Activated naive CD8-positive, alpha-beta T cell treated with anti-CD3 and anti-CD28 coated beads, Interleukin-2, amount 10 ng/mL, durations not matched to agents 7 days and 5 days (primary cell): ENCODE data around the gene ARAP3. TPM values are rescaled to one million over a fixed set of nuclear protein-coding genes. Genes with fewer than 3 reads are reported as not detected.
"Not testable (repeated sequence)": the region's sequence is repeated elsewhere in the genome, so short reads cannot be mapped to it uniquely, and the experiment has no call there.

Source experiments
- ATAC-seq: fragments of 150-1000 bp; cut with Tn5 transposase; one replicate; pipeline ENCODE4 v1.10.0; 2021; ENCODE audit warnings: low read depth, moderate library complexity
- POLR2A ChIA-PET: fragments of 350-600 bp; sonication (Branson Sonifier 250); formaldehyde crosslinking; loops from one replicate; lab custom pipeline; 2021; ENCODE audit warnings: antibody characterized with exemption; lab: Charles Lee
- DNase-seq: peaks from one replicate; pipeline ENCODE4 v3.0.0; 2021
- H3K27ac Mint-ChIP-seq: one replicate; pipeline ENCODE4 v1.8.0; 2022; ENCODE audit warnings: mild to moderate bottlenecking, mixed read lengths
- H3K27me3 Mint-ChIP-seq: one replicate; pipeline ENCODE4 v1.8.0; 2022; ENCODE audit warnings: mild to moderate bottlenecking, moderate library complexity, mixed read lengths
- H3K36me3 Mint-ChIP-seq: one replicate; pipeline ENCODE4 v1.8.0; 2021; ENCODE audit warnings: mild to moderate bottlenecking, mixed read lengths
- H3K4me1 Mint-ChIP-seq: one replicate; pipeline ENCODE4 v1.8.0; 2021; ENCODE audit warnings: mixed read lengths
- H3K4me3 Mint-ChIP-seq: one replicate; pipeline ENCODE4 v1.8.0; 2022; ENCODE audit warnings: mild to moderate bottlenecking, moderate library complexity, mixed read lengths
- H3K9me3 Mint-ChIP-seq: one replicate; pipeline ENCODE4 v1.8.0; 2021; ENCODE audit warnings: mixed read lengths
- total RNA-seq, 2 experiments: library from RNA; stranded (reverse); gene quantifications; one replicate each; pipeline ENCODE4 v1.2.3, GENCODE V29; 2021

Gene ARAP3
- total RNA-seq, 2 experiments from 2014 or later, result 17.0 to 17.9 TPM

DNA sequence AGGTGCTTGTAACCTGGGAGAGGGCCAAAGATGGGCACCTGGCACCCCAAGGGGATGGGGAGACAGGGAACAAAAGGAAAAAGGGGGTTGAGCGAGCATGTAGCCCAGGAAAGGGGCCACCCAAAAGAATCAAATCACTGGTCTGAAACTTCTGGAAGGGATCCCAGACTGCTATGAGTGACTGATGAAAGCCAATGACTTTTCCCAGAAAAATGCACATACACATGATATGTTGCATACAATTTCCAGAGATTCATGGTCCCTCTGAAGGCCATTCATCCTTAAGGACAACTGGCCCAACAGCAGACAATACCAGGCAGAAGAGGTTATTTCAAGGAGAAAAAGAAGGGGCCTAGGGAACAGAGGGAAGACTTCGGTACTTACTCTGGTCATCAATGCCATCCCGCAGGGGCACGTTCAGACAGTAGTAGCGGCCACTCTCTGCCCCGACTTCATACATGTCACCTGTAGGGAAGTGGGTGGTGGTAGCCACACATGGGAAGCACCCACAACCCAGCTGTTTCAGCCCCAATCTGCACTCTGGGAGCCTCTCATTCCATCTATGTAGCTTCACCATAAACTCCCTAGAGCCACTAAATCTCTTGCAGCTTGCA lies 53.7 kb downstream of the ARAP3 start:
- no peak overlapping the region for H3K27ac Mint-ChIP-seq
- peaks cover 19% of the 10 kb centered on the region for H3K4me1 Mint-ChIP-seq
- H3K36me3 Mint-ChIP-seq, result peaks cover 32% of the 10 kb centered on the region
- POLR2A ChIA-PET, result interaction anchor here (1.0 kb wide), 1 partner anchor 9 kb away, joined by 5 read pairs; the partner anchor contains the start of gene RELL2
- ATAC-seq, result no peak
- no peaks in the 10 kb centered on the region for H3K27me3 Mint-ChIP-seq
- H3K9me3 Mint-ChIP-seq, result no peaks in the 10 kb centered on the region
- H3K4me3 Mint-ChIP-seq, result no peak overlapping the region
- no peak for DNase-seq

DNA sequence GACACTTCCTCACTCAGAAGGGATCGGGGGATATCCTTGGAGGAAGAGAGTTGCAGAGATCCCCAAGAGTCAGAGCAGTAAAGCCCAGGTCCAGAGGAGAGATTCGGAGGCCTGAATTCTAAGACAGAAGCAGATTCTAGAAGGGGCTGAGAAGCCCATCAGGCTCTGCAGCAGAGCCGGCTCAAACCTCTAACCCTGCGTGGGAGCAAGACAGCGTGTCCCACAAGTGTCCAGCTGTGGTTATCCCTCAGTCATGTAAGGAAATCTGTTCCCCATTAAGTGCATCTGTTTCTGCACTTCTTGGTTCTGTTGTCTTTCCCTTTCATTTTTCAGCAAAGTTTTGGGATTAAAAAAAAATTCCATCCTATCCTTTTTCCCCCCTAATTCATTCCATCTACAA lies 58.4 kb downstream of the ARAP3 start:
- H3K4me3 Mint-ChIP-seq, result peak overlapping the region; percentile 54
- no peak for ATAC-seq
- POLR2A ChIA-PET, result interaction anchor here (1.2 to 3.6 kb wide), 4 partner anchors 9 to 32 kb away, joined by 3 to 41 read pairs (median 6); partner anchors contain the start of genes HDAC3 and RELL2
- peak overlapping the region; percentile 83 for H3K27ac Mint-ChIP-seq
- H3K9me3 Mint-ChIP-seq, result no peaks in the 10 kb centered on the region
- DNase-seq, result no peak
- H3K36me3 Mint-ChIP-seq, result peaks cover 28% of the 10 kb centered on the region
- peaks cover 28% of the 10 kb centered on the region for H3K4me1 Mint-ChIP-seq
- H3K27me3 Mint-ChIP-seq, result no peaks in the 10 kb centered on the region

DNA sequence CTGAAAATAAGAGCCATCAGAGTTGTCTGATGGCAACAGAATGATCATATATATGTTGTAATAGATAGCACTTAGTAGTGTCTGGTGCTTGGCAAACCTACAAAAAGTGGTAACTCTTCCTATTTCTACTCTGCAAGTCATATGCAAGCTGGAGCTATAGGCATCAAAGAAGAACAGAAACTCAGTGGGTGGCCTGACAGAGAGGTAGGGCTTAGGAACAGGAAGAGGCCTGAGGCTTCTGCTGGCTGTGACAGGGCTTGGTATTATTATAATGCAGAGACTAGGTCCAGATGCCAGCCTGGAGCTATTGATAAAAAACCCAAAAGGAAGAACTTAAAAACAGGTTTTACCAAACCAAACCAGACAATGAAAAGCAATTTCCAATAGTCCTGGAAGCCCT lies 58.8 kb downstream of the ARAP3 start:
- H3K36me3 Mint-ChIP-seq, result peaks cover 26% of the 10 kb centered on the region
- POLR2A ChIA-PET, result interaction anchor here (0.7 to 3.6 kb wide), 4 partner anchors 10 to 31 kb away, joined by 3 to 41 read pairs (median 6); partner anchors contain the start of genes HDAC3 and RELL2
- peak overlapping the region; percentile 54 for H3K4me3 Mint-ChIP-seq
- no peak for DNase-seq
- peaks cover 27% of the 10 kb centered on the region for H3K4me1 Mint-ChIP-seq
- peak overlapping the region; percentile 83 for H3K27ac Mint-ChIP-seq
- ATAC-seq, result peak; percentile 69
- no peaks in the 10 kb centered on the region for H3K27me3 Mint-ChIP-seq
- H3K9me3 Mint-ChIP-seq, result no peaks in the 10 kb centered on the region

DNA sequence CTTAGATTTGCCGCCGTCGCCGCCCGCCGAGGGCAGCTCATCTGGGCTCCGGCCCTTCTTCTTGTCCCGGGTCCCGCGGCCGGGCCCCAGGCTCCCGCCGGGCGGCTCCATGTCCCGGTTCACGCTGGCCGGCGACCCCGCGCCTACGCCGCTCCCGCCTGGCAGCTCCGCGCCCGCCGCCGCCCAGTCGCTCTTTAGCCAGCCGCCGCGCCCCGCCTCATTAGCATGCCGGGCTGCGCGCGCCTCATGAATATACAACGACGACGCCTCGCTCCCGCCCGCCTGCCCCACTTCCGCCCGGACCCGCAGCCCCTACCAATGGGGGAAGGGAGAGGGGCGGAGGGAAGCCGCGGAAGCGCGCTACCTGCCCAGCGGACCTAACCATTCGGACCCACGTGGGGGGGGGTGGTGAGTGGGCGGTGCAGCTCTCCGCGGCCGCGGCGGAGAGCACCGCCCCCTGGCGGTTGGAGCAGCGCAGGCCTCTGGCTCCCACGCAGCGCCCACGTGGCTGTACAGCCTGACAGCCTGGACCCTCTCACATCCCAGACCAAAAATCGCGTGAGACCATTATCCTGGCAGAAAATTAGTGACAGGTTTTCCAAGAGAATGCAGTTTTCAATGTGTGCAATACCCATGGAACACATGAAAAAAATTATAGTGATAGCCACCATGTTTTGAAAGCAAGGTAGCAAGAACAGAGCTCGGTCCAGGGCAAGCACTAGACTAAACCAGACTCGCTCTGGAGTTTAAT lies 63.1 kb downstream of the ARAP3 start, which contains the start of gene DIAPH1:
Gene DIAPH1 (minus strand): TSS at position 197 of the 751 bp plus-strand sequence. CDS start 86 bp downstream, at position 111.
- H3K4me3 Mint-ChIP-seq, result peak within 1 kb of the TSS; percentile 88
- peak; percentile 82 for ATAC-seq

DNA sequence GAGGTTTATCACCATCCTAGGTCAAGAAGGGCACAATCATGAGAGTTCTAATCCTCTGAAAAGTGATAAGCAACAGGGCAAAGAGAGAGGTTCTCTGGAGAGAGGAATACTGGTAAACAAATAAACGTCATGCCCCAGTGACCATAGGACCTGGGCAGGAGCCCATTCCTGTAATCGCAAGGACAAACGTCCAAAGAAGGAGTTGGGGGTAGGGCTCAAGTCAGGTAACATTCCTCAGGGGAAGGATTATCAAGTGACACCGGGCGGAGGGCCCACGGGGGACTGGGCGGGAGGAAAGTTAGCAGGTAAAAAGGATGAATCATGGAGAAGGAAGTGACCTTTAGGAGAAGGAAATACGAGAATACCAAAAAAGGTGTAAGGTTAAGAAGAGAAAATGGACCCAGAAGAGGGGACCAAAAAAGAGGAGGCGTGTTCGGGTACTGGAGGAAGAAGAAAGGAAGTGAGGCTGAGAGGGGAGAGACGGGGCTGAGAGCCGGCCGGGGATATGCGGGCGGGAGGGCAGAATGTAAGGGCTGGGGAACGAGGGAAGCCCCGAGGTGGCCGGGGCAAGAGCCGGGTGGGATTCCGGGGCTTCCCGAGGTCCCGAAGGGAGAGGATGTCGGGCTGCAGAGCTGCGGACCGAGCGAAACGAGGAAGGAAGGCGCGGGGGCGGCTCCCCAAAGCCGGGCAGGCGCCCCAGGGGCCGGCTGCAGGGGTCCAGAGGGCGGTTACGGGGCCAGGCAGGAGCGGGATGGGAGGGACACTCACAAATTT lies 63.8 kb downstream of the ARAP3 start:
- H3K27me3 Mint-ChIP-seq, result no peaks in the 10 kb centered on the region
- no peaks in the 10 kb centered on the region for H3K9me3 Mint-ChIP-seq
- H3K27ac Mint-ChIP-seq, result peak overlapping the region; percentile 85
- H3K4me3 Mint-ChIP-seq, result peak overlapping the region; percentile 88
- POLR2A ChIA-PET, result interaction anchor here (0.8 to 5.5 kb wide), 9 partner anchors 13 to 352 kb away, joined by 3 to 87 read pairs (median 14); partner anchors contain the start of genes FCHSD1, HDAC3 and RELL2
- H3K36me3 Mint-ChIP-seq, result peaks cover 27% of the 10 kb centered on the region
- ATAC-seq (peak; percentile 26), DNase-seq (no peak)
- peaks cover 44% of the 10 kb centered on the region for H3K4me1 Mint-ChIP-seq

More for the DNA sequence above, 63.1 kb downstream of the ARAP3 start, which contains the start of gene DIAPH1:
- Mint-ChIP-seq H3K27me3 (no peaks in the 10 kb centered on the region), H3K4me1 (peaks cover 44% of the 10 kb centered on the region), H3K9me3 (no peaks in the 10 kb centered on the region), H3K27ac (peak within 1 kb of the TSS; percentile 85), H3K36me3 (peaks cover 27% of the 10 kb centered on the region)
- peak; percentile 97 for DNase-seq
- POLR2A ChIA-PET, result interaction anchor here (0.8 to 5.5 kb wide), 9 partner anchors 13 to 351 kb away, joined by 3 to 87 read pairs (median 14); partner anchors contain the start of genes FCHSD1, HDAC3 and RELL2

DNA sequence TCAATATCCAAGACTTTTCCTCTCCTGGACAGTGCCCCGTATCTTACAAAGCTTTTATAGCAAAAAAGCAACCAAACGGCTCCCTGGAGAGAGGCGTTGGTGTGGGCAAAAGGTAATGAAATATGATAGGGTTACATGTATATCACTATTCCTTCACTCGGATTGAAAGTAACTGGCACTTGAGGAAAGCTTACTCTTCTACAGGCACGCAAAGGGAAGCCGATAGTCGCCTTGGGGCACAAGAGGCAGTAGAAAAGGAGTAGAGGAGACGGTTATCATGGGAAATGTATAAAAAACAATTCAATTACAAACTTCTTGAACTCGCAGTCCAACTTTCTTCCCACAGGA lies 64.4 kb downstream of the ARAP3 start:
- Mint-ChIP-seq H3K36me3 (peaks cover 29% of the 10 kb centered on the region), H3K4me1 (peaks cover 44% of the 10 kb centered on the region), H3K4me3 (peak overlapping the region; percentile 88)

DNA sequence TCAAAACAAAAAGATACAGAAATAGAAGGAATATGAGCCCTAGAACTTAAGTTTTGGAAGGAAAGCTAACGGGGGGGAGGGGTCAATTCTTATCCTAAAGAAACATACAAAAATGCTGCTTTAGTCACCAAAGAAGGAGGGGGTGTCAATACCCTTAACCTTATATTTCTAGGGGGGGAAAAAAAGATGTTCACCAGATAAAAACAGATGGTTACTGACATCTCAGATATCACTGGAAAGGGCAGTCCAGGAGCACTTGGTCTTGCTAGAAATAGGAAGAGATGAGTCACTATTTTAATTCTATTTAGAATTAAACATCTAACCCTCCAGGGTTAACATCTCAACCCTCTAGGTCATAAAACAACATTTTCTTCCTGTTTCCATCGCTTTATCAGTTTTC lies 64.9 kb downstream of the ARAP3 start:
- no peaks in the 10 kb centered on the region for H3K27me3 Mint-ChIP-seq
- no peaks in the 10 kb centered on the region for H3K9me3 Mint-ChIP-seq
- peaks cover 46% of the 10 kb centered on the region for H3K4me1 Mint-ChIP-seq
- DNase-seq (no peak), ATAC-seq (no peak)
- POLR2A ChIA-PET, result interaction anchor here (3.3 to 5.5 kb wide), 5 partner anchors 12 to 35 kb away, joined by 14 to 87 read pairs (median 80); partner anchors contain the start of genes FCHSD1, HDAC3 and RELL2
- peak overlapping the region; percentile 85 for H3K27ac Mint-ChIP-seq
- H3K4me3 Mint-ChIP-seq, result peak overlapping the region; percentile 88
- H3K36me3 Mint-ChIP-seq, result peaks cover 29% of the 10 kb centered on the region

More for the DNA sequence above, 64.4 kb downstream of the ARAP3 start:
- ATAC-seq (no peak), DNase-seq (no peak)
- POLR2A ChIA-PET, result interaction anchor here (1.3 to 5.5 kb wide), 6 partner anchors 12 to 352 kb away, joined by 3 to 87 read pairs (median 62); partner anchors contain the start of genes FCHSD1, HDAC3 and RELL2
- Mint-ChIP-seq H3K27ac (peak overlapping the region; percentile 85), H3K9me3 (no peaks in the 10 kb centered on the region), H3K27me3 (no peaks in the 10 kb centered on the region)

DNA sequence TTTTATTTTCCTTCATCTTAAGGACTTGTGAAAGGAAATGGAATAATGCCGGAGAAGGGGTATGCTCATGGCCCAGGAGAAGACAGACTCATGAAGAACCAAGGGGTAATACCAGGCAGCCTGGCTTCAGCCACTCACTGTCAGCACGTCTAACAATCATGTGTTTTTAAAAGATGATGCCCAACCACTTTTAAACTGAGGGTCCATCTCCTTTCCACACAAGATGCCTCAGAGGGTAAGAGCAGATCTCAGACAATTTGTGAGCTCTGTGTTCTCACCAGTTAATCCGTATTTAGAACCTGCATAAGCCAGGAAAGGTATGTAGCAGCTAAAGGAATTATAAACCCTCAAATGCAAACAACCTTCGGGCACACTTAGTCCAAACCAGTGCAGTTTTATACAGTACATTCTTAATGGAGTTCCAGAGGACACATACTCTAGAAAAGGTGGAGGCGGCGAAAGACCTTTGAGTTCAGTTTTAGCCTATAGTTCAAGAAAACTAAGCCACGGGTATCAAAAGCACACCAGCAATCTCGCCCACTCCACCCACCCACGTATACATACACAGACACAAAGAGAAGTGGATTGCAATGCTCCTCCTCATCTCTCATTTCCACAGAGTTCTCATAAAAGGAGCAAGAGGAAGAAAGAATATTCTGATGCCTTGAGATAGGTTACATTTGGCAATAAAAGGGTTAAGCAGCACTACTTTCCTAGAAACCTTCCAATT lies 65.9 kb downstream of the ARAP3 start:
- POLR2A ChIA-PET, result interaction anchor here (1.9 to 5.5 kb wide), 5 partner anchors 11 to 24 kb away, joined by 9 to 87 read pairs (median 80); partner anchors contain the start of genes HDAC3 and RELL2
- Mint-ChIP-seq H3K36me3 (peaks cover 28% of the 10 kb centered on the region), H3K27ac (peak overlapping the region; percentile 54), H3K27me3 (no peaks in the 10 kb centered on the region), H3K4me3 (peak overlapping the region; percentile 88), H3K4me1 (peaks cover 48% of the 10 kb centered on the region), H3K9me3 (no peaks in the 10 kb centered on the region)
- no peak for DNase-seq
- no peak for ATAC-seq

DNA sequence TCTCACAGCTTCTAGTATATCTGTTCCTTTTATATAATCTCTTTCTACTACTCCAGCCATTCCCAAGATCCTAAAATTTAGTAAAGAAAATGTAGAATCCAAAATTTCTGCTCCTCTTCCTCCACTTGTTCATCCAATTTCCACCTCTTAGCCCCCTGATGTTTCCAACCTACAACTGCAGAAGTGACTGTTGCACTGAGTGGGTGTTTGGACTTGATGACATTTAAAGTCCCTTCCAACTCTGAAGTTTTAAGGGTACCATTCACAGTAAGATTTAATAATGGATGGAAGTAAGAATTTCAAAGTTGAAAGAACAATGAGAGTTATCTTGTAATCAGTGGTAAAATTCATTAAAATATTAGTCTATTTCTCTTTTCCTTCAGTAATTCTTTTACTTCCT lies 68.7 kb downstream of the ARAP3 start:
- Mint-ChIP-seq H3K4me3 (peak overlapping the region; percentile 17), H3K36me3 (peaks cover 40% of the 10 kb centered on the region), H3K9me3 (no peaks in the 10 kb centered on the region), H3K27me3 (no peaks in the 10 kb centered on the region), H3K4me1 (peaks cover 58% of the 10 kb centered on the region), H3K27ac (no peak overlapping the region)
- DNase-seq (no peak), ATAC-seq (no peak)
- POLR2A ChIA-PET, result interaction anchor here (1.1 kb wide), 1 partner anchor 11 kb away, joined by 3 read pairs; no protein-coding TSS in a partner anchor

DNA sequence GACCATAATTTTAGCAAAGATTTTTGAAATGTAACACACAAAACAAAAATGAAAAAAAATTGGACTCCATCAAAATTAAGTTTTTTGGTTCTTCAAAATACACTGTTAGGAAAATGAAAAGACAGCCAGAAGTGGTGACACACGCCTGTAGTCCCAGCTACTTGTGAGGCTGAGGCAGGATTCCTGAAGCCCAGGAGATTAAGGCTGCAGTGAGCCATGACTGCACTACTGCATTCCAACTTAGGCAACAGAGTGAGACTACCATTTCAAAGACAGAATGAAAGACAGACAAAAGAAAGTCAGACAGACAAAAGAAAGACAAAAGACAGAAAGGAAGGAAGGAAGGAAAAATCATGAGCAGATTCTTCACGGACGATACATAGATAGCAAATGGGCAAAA lies 70.7 kb downstream of the ARAP3 start:
- POLR2A ChIA-PET, result no interaction called here
- Mint-ChIP-seq H3K27me3 (no peaks in the 10 kb centered on the region), H3K4me1 (peaks cover 64% of the 10 kb centered on the region), H3K27ac (peak overlapping the region; percentile 65), H3K36me3 (peaks cover 45% of the 10 kb centered on the region), H3K9me3 (no peaks in the 10 kb centered on the region), H3K4me3 (peak overlapping the region; percentile 38)
- ATAC-seq (no peak), DNase-seq (no peak)

DNA sequence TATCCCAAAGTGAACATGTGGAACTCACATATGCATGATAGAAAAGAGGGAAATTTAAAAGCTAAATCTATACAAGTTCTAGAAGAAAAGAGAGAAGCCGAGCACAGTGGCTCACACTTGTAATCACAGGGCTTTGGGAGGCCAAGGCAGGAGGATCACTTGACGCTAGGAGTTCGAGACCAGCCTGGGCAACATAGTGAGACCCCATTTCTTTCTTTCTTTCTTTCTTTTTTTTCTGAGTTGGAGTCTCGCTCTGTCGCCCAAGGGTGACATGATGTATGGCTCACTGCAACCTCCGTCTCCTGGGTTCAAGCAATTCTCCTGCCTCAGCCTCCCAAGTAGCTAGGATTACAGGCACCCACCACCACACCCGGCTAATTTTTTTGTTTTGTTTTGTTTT lies 72.1 kb downstream of the ARAP3 start:
- ATAC-seq, H3K9me3 Mint-ChIP-seq, H3K4me3 Mint-ChIP-seq, H3K27me3 Mint-ChIP-seq, DNase-seq: not testable (repeated sequence)
- Mint-ChIP-seq H3K36me3 (peaks cover 41% of the 10 kb centered on the region), H3K27ac (peak overlapping the region; percentile 50), H3K4me1 (peaks cover 67% of the 10 kb centered on the region)
- POLR2A ChIA-PET, result interaction anchor here (1.4 to 8.2 kb wide), 2 partner anchors 8 to 26 kb away, joined by 3 to 80 read pairs; partner anchors contain the start of gene DIAPH1

DNA sequence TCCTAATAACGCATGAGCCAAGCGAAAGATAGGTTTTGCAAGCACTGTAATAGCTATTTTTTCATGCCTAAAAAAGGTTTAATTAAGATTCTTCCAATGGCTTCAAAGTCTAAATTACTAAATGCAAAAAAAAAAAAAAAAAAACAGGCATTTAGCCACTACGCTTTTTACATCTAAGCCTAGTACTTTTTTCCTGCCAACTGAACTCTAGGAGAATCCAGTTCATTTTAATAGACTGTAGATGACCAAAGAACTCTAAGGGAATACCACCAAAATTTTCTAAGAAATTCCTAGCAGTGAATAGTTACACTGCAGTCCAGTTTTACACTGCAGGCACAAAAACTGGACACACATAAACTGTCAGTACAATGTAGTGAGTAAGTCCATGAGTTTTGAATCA lies 73.0 kb downstream of the ARAP3 start:
- H3K27ac Mint-ChIP-seq, result peak overlapping the region; percentile 87
- H3K4me3 Mint-ChIP-seq, result peak overlapping the region; percentile 60
- no peaks in the 10 kb centered on the region for H3K9me3 Mint-ChIP-seq
- DNase-seq (no peak), ATAC-seq (no peak)
- no peaks in the 10 kb centered on the region for H3K27me3 Mint-ChIP-seq
- H3K36me3 Mint-ChIP-seq, result peaks cover 36% of the 10 kb centered on the region
- peaks cover 67% of the 10 kb centered on the region for H3K4me1 Mint-ChIP-seq
- POLR2A ChIA-PET, result interaction anchor here (0.9 to 8.2 kb wide), 5 partner anchors 9 to 28 kb away, joined by 3 to 80 read pairs (median 3); partner anchors contain the start of genes DIAPH1 and RELL2
